ENCODE results near the gene CARD18. TPM values are rescaled to one million over a fixed set of nuclear protein-coding genes. Genes with fewer than 3 reads are reported as not detected.
"Not testable (repeated sequence)": the region's sequence is repeated elsewhere in the genome, so short reads cannot be mapped to it uniquely, and the experiment has no call there.

Gene CARD18
- total and polyA plus RNA-seq, 2 donors from 2014 or later = not detected

DNA sequence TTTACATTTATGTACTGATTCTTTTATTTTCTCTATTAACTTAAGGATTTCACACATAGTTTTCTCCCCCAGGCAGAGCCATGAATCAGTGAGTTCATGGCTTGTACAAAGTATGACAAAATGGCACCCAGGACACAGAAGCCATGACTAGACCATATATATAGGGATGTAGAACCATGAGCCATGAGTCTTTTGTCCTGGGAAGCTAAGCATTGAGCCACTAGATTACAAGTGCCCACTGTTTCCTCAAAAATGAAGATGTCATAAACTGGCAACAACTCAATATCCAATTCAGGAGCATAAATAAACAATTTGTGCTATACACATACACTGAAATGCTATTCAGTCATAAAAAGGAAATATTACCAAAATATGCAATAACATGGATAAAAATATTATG is 36.2 kb downstream of the CARD18 start:
- Histone ChIP-seq H3K9ac (ENCODE audit: low read length in 3 of 3) (no peak overlapping the region), H3K4me1 (ENCODE audit: control insufficient read depth in 2 of 3, insufficient read depth in 2 of 3, low read depth in 1 of 3, low read length in 3 of 3) (no peaks in the 10 kb centered on the region), H3K36me3 (ENCODE audit: control insufficient read depth in 2 of 3, insufficient read depth in 3 of 3, low read length in 3 of 3) (no peaks in the 10 kb centered on the region), H3K27ac (ENCODE audit: low read depth in 2 of 2, low read length in 2 of 2) (no peak overlapping the region), H3K4me3 (ENCODE audit: low read length in 3 of 3) (no peak overlapping the region), H3K9me3 (ENCODE audit: control insufficient read depth in 2 of 3, insufficient read depth in 1 of 3, low read length in 3 of 3) (no peaks in the 10 kb centered on the region), H3K27me3 (ENCODE audit: control insufficient read depth, insufficient read depth, low read length) (no peaks in the 10 kb centered on the region)
- intact Hi-C loops (cut with DNase I) = no loop called here
- TF ChIP-seq, protein P1, sequence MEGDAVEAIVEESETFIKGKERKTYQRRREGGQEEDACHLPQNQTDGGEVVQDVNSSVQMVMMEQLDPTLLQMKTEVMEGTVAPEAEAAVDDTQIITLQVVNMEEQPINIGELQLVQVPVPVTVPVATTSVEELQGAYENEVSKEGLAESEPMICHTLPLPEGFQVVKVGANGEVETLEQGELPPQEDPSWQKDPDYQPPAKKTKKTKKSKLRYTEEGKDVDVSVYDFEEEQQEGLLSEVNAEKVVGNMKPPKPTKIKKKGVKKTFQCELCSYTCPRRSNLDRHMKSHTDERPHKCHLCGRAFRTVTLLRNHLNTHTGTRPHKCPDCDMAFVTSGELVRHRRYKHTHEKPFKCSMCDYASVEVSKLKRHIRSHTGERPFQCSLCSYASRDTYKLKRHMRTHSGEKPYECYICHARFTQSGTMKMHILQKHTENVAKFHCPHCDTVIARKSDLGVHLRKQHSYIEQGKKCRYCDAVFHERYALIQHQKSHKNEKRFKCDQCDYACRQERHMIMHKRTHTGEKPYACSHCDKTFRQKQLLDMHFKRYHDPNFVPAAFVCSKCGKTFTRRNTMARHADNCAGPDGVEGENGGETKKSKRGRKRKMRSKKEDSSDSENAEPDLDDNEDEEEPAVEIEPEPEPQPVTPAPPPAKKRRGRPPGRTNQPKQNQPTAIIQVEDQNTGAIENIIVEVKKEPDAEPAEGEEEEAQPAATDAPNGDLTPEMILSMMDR (IDR thresholded peaks at IDR 0.05; ENCODE audit: borderline replicate concordance, extremely low read depth, insufficient read depth) = no peak
- FAIRE-seq (no peak), DNase-seq (no peak)

DNA sequence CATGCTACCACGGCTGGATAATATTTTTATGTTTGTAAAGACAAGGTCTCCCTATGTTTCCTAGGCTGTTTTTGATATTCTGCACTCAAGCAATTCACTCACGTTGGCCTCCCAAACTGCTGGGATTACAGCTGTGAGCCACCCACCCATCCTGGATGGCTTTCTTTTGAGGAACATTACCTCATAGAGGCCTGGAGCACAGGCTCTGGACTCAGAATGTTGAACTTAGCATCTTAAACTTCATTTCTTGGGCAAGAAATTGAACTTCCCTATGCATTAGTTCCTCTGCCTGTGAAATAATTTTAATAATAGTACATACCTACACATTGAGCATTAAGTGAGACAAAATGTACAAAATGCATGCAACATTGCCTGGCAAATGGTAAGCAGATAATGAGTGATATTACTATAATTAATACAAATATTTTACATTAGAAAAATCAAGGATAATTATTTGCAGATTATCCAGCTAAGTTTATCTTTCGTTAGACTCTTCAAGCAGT is 37.4 kb downstream of the CARD18 start:
- FAIRE-seq = not testable (repeated sequence)

DNA sequence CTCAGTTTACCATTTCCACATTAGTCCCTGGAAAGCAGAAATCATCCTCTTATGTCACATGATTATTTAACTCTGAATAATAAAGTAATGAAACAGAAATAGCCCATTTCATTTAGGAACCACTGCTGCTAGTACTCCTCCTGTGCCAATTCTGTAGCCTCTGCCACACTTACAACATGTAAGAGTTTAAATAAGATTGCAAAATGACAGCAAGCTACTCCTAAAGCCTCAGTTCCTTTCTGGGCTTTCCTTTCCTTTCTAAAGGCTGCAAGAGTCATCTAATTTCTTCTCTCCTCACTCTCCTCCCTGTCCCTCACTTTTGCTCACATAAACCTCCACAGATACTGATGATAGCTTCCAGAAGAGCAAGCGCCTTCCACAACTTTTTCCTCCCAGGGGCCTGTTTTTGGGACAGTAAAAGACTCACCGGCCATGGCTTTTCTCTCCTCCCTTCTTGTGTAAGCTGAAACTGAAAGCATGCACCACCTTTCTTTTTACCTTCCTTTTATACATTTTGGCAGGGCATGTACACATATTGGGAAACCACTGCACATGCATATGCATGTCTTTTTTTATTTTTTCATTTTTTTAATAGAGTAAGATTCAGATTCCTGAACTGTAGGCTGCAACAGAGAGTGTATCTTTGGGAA is 38.5 kb downstream of the CARD18 start:
- DNase-seq (no peak), FAIRE-seq (no peak)
- intact Hi-C loops (cut with DNase I) = no loop called here
- Histone ChIP-seq H3K9me3 (ENCODE audit: control insufficient read depth in 2 of 3, insufficient read depth in 1 of 3, low read length in 3 of 3) (no peaks in the 10 kb centered on the region), H3K36me3 (ENCODE audit: control insufficient read depth in 2 of 3, insufficient read depth in 3 of 3, low read length in 3 of 3) (no peaks in the 10 kb centered on the region), H3K9ac (ENCODE audit: low read length in 3 of 3) (no peak overlapping the region), H3K27ac (ENCODE audit: low read depth in 2 of 2, low read length in 2 of 2) (no peak overlapping the region), H3K4me3 (ENCODE audit: low read length in 3 of 3) (no peak overlapping the region), H3K4me1 (ENCODE audit: control insufficient read depth in 2 of 3, insufficient read depth in 2 of 3, low read depth in 1 of 3, low read length in 3 of 3) (no peaks in the 10 kb centered on the region), H3K27me3 (ENCODE audit: control insufficient read depth, insufficient read depth, low read length) (no peaks in the 10 kb centered on the region)
- TF ChIP-seq, protein P1 (IDR thresholded peaks at IDR 0.05; ENCODE audit: borderline replicate concordance, extremely low read depth, insufficient read depth) = no peak

More for the DNA sequence above, 37.4 kb downstream of the CARD18 start:
- intact Hi-C loops (cut with DNase I); H3K27ac ChIP-seq (ENCODE audit: low read depth in 2 of 2, low read length in 2 of 2); H3K27me3 ChIP-seq (ENCODE audit: control insufficient read depth, insufficient read depth, low read length); H3K4me1 ChIP-seq (ENCODE audit: control insufficient read depth in 2 of 3, insufficient read depth in 2 of 3, low read depth in 1 of 3, low read length in 3 of 3); DNase-seq; H3K9me3 ChIP-seq (ENCODE audit: control insufficient read depth in 2 of 3, insufficient read depth in 1 of 3, low read length in 3 of 3); H3K4me3 ChIP-seq (ENCODE audit: low read length in 3 of 3); H3K9ac ChIP-seq (ENCODE audit: low read length in 3 of 3); H3K36me3 ChIP-seq (ENCODE audit: control insufficient read depth in 2 of 3, insufficient read depth in 3 of 3, low read length in 3 of 3): not testable (repeated sequence)

DNA sequence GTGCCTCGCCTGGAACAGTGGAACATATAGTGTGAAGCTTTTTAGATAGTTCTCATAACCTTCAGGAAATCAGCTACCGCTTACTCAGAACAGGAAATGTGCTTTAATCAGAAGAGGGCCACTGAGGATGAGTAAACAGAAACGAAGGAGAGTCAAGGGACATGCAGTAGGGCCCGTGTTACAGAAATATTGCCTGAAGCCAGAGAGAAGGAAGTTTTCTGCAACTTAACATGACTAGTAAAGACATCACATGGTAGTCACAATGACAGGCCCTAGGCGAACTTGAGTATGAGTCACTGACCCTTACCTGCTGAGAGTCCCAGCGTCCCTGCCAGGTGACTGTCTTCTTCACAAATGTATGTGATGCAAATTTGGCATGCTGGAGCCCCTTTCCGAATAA is 39.4 kb downstream of the CARD18 start:
- intact Hi-C loops (cut with DNase I) = no loop called here
- FAIRE-seq (no peak), DNase-seq (no peak)
- no peaks in the 10 kb centered on the region for H3K4me1 ChIP-seq (ENCODE audit: control insufficient read depth in 2 of 3, insufficient read depth in 2 of 3, low read depth in 1 of 3, low read length in 3 of 3)
- no peak overlapping the region for H3K9ac ChIP-seq (ENCODE audit: low read length in 3 of 3)
- H3K4me3 ChIP-seq (ENCODE audit: low read length in 3 of 3) = no peak overlapping the region
- H3K27ac ChIP-seq (ENCODE audit: low read depth in 2 of 2, low read length in 2 of 2) = no peak overlapping the region
- TF ChIP-seq, protein P1 (IDR thresholded peaks at IDR 0.05; ENCODE audit: borderline replicate concordance, extremely low read depth, insufficient read depth) = no peak
- no peaks in the 10 kb centered on the region for H3K27me3 ChIP-seq (ENCODE audit: control insufficient read depth, insufficient read depth, low read length)
- H3K36me3 ChIP-seq (ENCODE audit: control insufficient read depth in 2 of 3, insufficient read depth in 3 of 3, low read length in 3 of 3) = no peaks in the 10 kb centered on the region
- no peaks in the 10 kb centered on the region for H3K9me3 ChIP-seq (ENCODE audit: control insufficient read depth in 2 of 3, insufficient read depth in 1 of 3, low read length in 3 of 3)

DNA sequence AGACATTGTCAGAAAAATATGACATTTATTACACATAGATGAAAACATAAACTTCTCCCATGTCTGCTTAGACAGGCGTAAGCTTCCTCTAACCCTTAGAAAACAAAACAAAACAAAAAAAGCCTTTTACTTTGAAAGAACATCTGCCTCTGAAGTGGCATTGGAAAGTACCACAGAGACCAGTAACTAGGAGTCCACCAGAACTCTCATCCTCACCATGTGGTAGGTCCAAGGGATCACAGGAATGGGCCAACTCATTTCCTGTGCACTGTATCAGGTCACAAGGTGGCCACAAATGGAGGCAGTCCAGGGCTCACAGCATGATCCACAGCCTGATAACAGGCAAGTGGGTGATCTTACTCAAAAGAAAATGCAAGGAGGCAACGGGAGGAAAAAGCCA is 40.0 kb downstream of the CARD18 start:
- H3K4me1 ChIP-seq (ENCODE audit: control insufficient read depth in 2 of 3, insufficient read depth in 2 of 3, low read depth in 1 of 3, low read length in 3 of 3); intact Hi-C loops (cut with DNase I); H3K9me3 ChIP-seq (ENCODE audit: control insufficient read depth in 2 of 3, insufficient read depth in 1 of 3, low read length in 3 of 3); H3K27ac ChIP-seq (ENCODE audit: low read depth in 2 of 2, low read length in 2 of 2); H3K4me3 ChIP-seq (ENCODE audit: low read length in 3 of 3); H3K27me3 ChIP-seq (ENCODE audit: control insufficient read depth, insufficient read depth, low read length); FAIRE-seq; H3K9ac ChIP-seq (ENCODE audit: low read length in 3 of 3); DNase-seq; H3K36me3 ChIP-seq (ENCODE audit: control insufficient read depth in 2 of 3, insufficient read depth in 3 of 3, low read length in 3 of 3): not testable (repeated sequence)

Data from kidney (tissue), 14 donors.